Measurements from ENCODE around the gene NRDE2.
"Not testable (repeated sequence)": the region's sequence is repeated elsewhere in the genome, so short reads cannot be mapped to it uniquely, and the experiment has no call there.

The NRDE2 gene

GRCh38 chr14:90274808-90275457 is 56.8 kb downstream of the NRDE2 start:
- in situ Hi-C loops (cut with HindIII; ENCODE audit: low sequenced_read_pairs), result no loop called here

GRCh38 chr14:90274019-90274418 is 57.7 kb downstream of the NRDE2 start:
- in situ Hi-C loops (cut with HindIII; ENCODE audit: low sequenced_read_pairs), result no loop called here

- in situ Hi-C loops (cut with HindIII; ENCODE audit: low sequenced_read_pairs), result no loop called here
These were observed 58.2 kb downstream of the NRDE2 start for GRCh38 chr14:90273532-90273931.

GRCh38 chr14:90272523-90272922 is 59.2 kb downstream of the NRDE2 start:
- in situ Hi-C loops (cut with HindIII; ENCODE audit: low sequenced_read_pairs), result no loop called here

- in situ Hi-C loops (cut with HindIII; ENCODE audit: low sequenced_read_pairs), result no loop called here
These were observed 63.3 kb downstream of the NRDE2 start for GRCh38 chr14:90268420-90268819.

GRCh38 chr14:90266441-90267154 is 65.1 kb downstream of the NRDE2 start:
- in situ Hi-C loops (cut with HindIII; ENCODE audit: low sequenced_read_pairs), result no loop called here

- in situ Hi-C loops (cut with HindIII; ENCODE audit: low sequenced_read_pairs), result no loop called here
These were observed 67.8 kb downstream of the NRDE2 start for GRCh38 chr14:90263748-90264449.

- in situ Hi-C loops (cut with HindIII; ENCODE audit: low sequenced_read_pairs), result no loop called here
These were observed 75.2 kb downstream of the NRDE2 start, which contains the start of gene PSMC1 for GRCh38 chr14:90256354-90257131. Gene PSMC1, plus strand, starts transcription at chr14:90256553. Its CDS starts 45 bp downstream, at chr14:90256598.

GRCh38 chr14:90255871-90256270 is 75.9 kb downstream of the NRDE2 start:
- in situ Hi-C loops (cut with HindIII; ENCODE audit: low sequenced_read_pairs), result no loop called here

- in situ Hi-C loops (cut with HindIII; ENCODE audit: low sequenced_read_pairs), result no loop called here
These were observed 77.9 kb downstream of the NRDE2 start for GRCh38 chr14:90253826-90254225.

- in situ Hi-C loops (cut with HindIII; ENCODE audit: low sequenced_read_pairs), result no loop called here
These were observed 83.1 kb downstream of the NRDE2 start for GRCh38 chr14:90248594-90248993.

- in situ Hi-C loops (cut with HindIII; ENCODE audit: low sequenced_read_pairs), result not testable (repeated sequence)
These were observed 84.3 kb downstream of the NRDE2 start for GRCh38 chr14:90247441-90247840.

- in situ Hi-C loops (cut with HindIII; ENCODE audit: low sequenced_read_pairs), result no loop called here
These were observed 84.8 kb downstream of the NRDE2 start for GRCh38 chr14:90246936-90247335.

GRCh38 chr14:90242444-90242843 is 89.3 kb downstream of the NRDE2 start:
- in situ Hi-C loops (cut with HindIII; ENCODE audit: low sequenced_read_pairs), result no loop called here

- in situ Hi-C loops (cut with HindIII; ENCODE audit: low sequenced_read_pairs), result no loop called here
These were observed 92.6 kb downstream of the NRDE2 start for GRCh38 chr14:90239139-90239538.

GRCh38 chr14:90235179-90235976 is 96.4 kb downstream of the NRDE2 start:
- in situ Hi-C loops (cut with HindIII; ENCODE audit: low sequenced_read_pairs), result no loop called here

GRCh38 chr14:90229942-90230341 is 101.8 kb downstream of the NRDE2 start:
- in situ Hi-C loops (cut with HindIII; ENCODE audit: low sequenced_read_pairs), result not testable (repeated sequence)

GRCh38 chr14:90228478-90228877 is 103.3 kb downstream of the NRDE2 start:
- in situ Hi-C loops (cut with HindIII; ENCODE audit: low sequenced_read_pairs), result no loop called here

Measured in DLD1 (cell line).